Cardiac muscle cell (in vitro differentiated cells and primary cell): ENCODE data around the gene KIF5C. TPM values are rescaled to one million over a fixed set of nuclear protein-coding genes. Genes with fewer than 3 reads are reported as not detected.

Experiments
- DNase-seq, 2 donors: peaks; one replicate each; pipeline versions ENCODE4 v3.0.0 to v3.0.0-alpha.2; 2010 to 2017; ENCODE audit warnings: low read depth in 1 of 2, low spot score in 1 of 2
- H3K27ac ChIP-seq: fragments of 200-600 bp; sonication (generic); 2 replicates; pipeline ENCODE4 v1.5.1; 2016
- H3K27me3 ChIP-seq: fragments of 200-600 bp; sonication (generic); 2 replicates; pipeline ENCODE4 v1.6.0; 2016; ENCODE audit warnings: control low read depth
- H3K36me3 ChIP-seq: fragments of 200-600 bp; sonication (generic); 2 replicates; pipeline ENCODE4 v1.5.1; 2016; ENCODE audit warnings: control low read depth
- H3K4me1 ChIP-seq: fragments of 200-600 bp; sonication (generic); 2 replicates; pipeline ENCODE4 v1.8.1; 2017; ENCODE audit warnings: low read depth, mild to moderate bottlenecking, mixed run types
- H3K4me3 ChIP-seq: fragments of 200-600 bp; sonication (generic); 2 replicates; pipeline ENCODE4 v1.5.1; 2016; ENCODE audit warnings: mild to moderate bottlenecking
- H3K9me3 ChIP-seq: fragments of 200-600 bp; sonication (generic); 2 replicates; pipeline ENCODE4 v1.5.1; 2017; ENCODE audit warnings: low read depth, mild to moderate bottlenecking, control low read depth
- CTCF ChIP-seq: IDR thresholded peaks from 2 replicates; pipeline ENCODE4 v1.5.1; 2012; ENCODE audit warnings: low read depth, mild to moderate bottlenecking, low read length
- polyA plus RNA-seq: library from polyadenylated mRNA; unstranded; fragments of >200 nt; fragmentation: Nextera tagmentation; extraction: Ambion mirVana; gene quantifications from 2 replicates; pipeline ENCODE4 v1.2.1, GENCODE V29; 2016
- total RNA-seq: library from RNA; depleted of rRNA; stranded (reverse); fragments of >200 nt; gene quantifications from 2 replicates; pipeline ENCODE4 v1.2.3, GENCODE V29; 2016

Gene KIF5C
- total and polyA plus RNA-seq, 2 experiments from 2014 or later, result 0.82 to 3.0 TPM

DNA sequence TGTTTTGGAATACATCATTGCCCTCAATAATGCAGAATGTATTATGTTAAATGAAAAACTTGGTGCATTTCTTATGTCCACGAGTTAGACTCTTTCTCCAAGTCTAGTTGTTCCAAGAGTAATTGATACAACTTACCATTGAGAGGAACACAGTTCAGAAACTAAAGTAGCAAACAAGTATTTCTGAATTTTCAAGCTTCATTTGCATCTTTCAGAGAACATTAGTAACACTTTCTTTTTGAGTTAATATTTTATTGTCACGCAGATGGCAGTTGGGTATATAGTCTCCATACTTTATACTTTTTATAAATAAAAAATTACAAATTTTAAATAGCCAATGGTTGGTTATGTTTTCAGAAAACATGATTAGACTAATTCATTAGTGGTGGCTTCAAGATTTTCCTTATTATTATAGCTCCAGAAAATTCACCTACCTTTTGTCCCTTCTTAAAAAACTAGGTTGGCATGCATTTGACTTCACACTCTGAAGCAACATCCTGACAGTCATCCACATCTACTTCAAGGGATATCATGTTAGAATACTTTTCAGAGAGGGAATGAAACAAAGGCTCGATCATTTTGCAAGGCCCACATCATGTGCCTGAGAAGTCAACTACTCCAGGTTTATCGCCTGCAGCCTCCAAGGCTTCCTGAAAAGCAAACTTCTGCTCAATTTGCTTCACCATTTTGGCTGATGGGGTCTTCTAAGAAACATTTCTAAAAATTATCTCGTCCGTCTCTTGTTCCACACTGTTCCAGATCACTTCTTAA lies 193.4 kb downstream of the KIF5C start:
- no peak for TF ChIP-seq CTCF

GRCh38 chr2:149068996-149069888 lies 194.2 kb downstream of the KIF5C start:
- Histone ChIP-seq H3K27ac (no peak overlapping the region), H3K27me3 (no peaks in the 10 kb centered on the region), H3K9me3 (no peaks in the 10 kb centered on the region), H3K4me3 (no peak overlapping the region), H3K4me1 (peaks cover 6% of the 10 kb centered on the region), H3K36me3 (no peaks in the 10 kb centered on the region)
- peak in 1 of 2 donors; percentile 71 for DNase-seq
- no peak for TF ChIP-seq CTCF

More for the DNA sequence above, 193.4 kb downstream of the KIF5C start:
- no peak overlapping the region for H3K4me3 ChIP-seq
- DNase-seq, result no peak
- no peaks in the 10 kb centered on the region for H3K36me3 ChIP-seq
- no peak overlapping the region for H3K27ac ChIP-seq
- no peaks in the 10 kb centered on the region for H3K9me3 ChIP-seq
- H3K27me3 ChIP-seq, result no peaks in the 10 kb centered on the region
- peaks cover 6% of the 10 kb centered on the region for H3K4me1 ChIP-seq

- TF ChIP-seq CTCF, result no peak
- Histone ChIP-seq H3K36me3 (no peaks in the 10 kb centered on the region), H3K27me3 (no peaks in the 10 kb centered on the region), H3K4me3 (no peak overlapping the region), H3K9me3 (no peaks in the 10 kb centered on the region), H3K4me1 (no peaks in the 10 kb centered on the region), H3K27ac (no peak overlapping the region)
- DNase-seq, result no peak
These were observed 195.8 kb downstream of the KIF5C start for GRCh38 chr2:149070681-149071320.

DNA sequence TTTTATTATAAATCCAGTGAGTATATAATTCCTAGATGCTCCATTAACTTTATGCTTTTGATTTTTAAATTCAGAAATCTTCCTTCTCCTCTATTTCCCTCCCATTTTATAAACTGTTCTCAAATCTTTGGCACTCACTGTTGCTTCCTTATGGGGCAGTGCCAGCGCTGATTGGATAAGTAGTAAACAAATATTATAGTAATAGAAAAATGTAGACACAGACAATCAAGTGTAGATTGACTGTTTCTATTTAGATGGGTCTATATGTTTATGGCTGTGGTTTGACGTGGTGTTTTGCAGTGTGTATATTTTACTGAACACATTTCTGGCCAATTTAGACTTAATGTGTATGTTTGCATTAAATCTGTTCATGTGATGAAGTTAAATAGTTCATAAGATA lies 200.1 kb downstream of the KIF5C start:
- no peak overlapping the region for H3K4me3 ChIP-seq
- H3K9me3 ChIP-seq, result no peaks in the 10 kb centered on the region
- no peak overlapping the region for H3K27ac ChIP-seq
- no peaks in the 10 kb centered on the region for H3K27me3 ChIP-seq
- no peak for TF ChIP-seq CTCF
- H3K4me1 ChIP-seq, result peaks cover 21% of the 10 kb centered on the region
- no peak for DNase-seq
- no peaks in the 10 kb centered on the region for H3K36me3 ChIP-seq

DNA sequence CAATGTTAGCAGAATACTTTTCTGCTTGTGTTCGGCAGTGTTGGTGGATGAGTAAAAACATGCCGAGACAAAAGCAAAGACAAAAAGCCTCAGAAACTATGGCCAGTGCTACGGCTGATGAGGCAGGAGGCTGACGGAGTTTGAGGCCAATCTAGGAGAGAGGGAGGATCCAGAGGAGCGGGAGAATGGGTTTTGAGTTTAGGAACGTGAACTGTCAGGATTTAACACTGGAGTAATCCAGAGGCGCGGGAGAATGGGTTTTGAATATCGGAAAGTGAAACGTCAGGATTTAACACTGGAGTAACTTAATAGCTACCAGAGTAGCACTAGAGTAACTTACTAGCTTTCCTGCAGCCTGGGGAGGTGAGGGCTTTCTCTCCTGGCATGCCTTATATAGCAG lies 200.8 kb downstream of the KIF5C start:
- no peak for TF ChIP-seq CTCF
- no peak overlapping the region for H3K4me3 ChIP-seq
- no peak overlapping the region for H3K27ac ChIP-seq
- no peaks in the 10 kb centered on the region for H3K27me3 ChIP-seq
- H3K4me1 ChIP-seq, result peaks cover 21% of the 10 kb centered on the region
- H3K36me3 ChIP-seq, result no peaks in the 10 kb centered on the region
- H3K9me3 ChIP-seq, result no peaks in the 10 kb centered on the region
- peak in 1 of 2 donors; percentile 6 for DNase-seq
